Natural killer cell (primary cell): ENCODE results near the gene RAB11FIP5. TPM values are rescaled to one million over a fixed set of nuclear protein-coding genes. Genes with fewer than 3 reads are reported as not detected.

Experiments
- ATAC-seq, 3 donors: fragments of 150-1000 bp in 2 of 3; fragments of 200-7000 bp in 1 of 3; cut with Tn5 transposase; 1 replicate in 1 of 3; 2 replicates in 2 of 3; pipeline ENCODE4 v1.10.0; 2021; ENCODE audit warnings: mild to moderate bottlenecking in 2 of 3, moderate library complexity in 2 of 3
- DNase-seq, 2 donors: peaks; one replicate each; pipeline versions ENCODE4 v3.0.0 to v3.0.0-alpha.2; 2013 to 2021; ENCODE audit warnings: mixed read lengths in 1 of 2
- H3K27ac ChIP-seq: one replicate; pipeline ENCODE4 v1.5.1; 2013; ENCODE audit warnings: mild to moderate bottlenecking, low read length
- H3K27me3 ChIP-seq: one replicate; pipeline ENCODE4 v1.6.1; 2013; ENCODE audit warnings: low read length; ENCODE audit not compliant: control insufficient read depth, insufficient read depth
- H3K36me3 ChIP-seq: one replicate; pipeline ENCODE4 v1.6.1; 2013; ENCODE audit warnings: low read length; ENCODE audit not compliant: control insufficient read depth, insufficient read depth
- H3K4me1 ChIP-seq: one replicate; pipeline ENCODE4 v1.6.1; 2013; ENCODE audit warnings: low read length; ENCODE audit not compliant: control insufficient read depth, insufficient read depth
- H3K4me3 ChIP-seq: one replicate; pipeline ENCODE4 v1.5.1; 2013; ENCODE audit warnings: low read length
- H3K9me3 ChIP-seq: one replicate; pipeline ENCODE4 v1.6.1; 2013; ENCODE audit warnings: low read length; ENCODE audit not compliant: control insufficient read depth, insufficient read depth
- H3K27ac Mint-ChIP-seq, 2 donors: one replicate each; pipeline ENCODE4 v1.8.0; 2022; ENCODE audit warnings: mild to moderate bottlenecking in 2 of 2, mixed read lengths in 2 of 2, moderate library complexity in 1 of 2
- H3K27me3 Mint-ChIP-seq, 2 donors: one replicate each; pipeline ENCODE4 v1.8.0; 2022; ENCODE audit warnings: low read depth in 2 of 2, mixed read lengths in 2 of 2
- H3K36me3 Mint-ChIP-seq: one replicate; pipeline ENCODE4 v1.8.0; 2022; ENCODE audit warnings: mixed read lengths
- H3K4me1 Mint-ChIP-seq, 2 donors: one replicate each; pipeline ENCODE4 v1.8.0; 2022; ENCODE audit warnings: mixed read lengths in 2 of 2
- H3K4me3 Mint-ChIP-seq: one replicate; pipeline ENCODE4 v1.8.0; 2022; ENCODE audit warnings: mild to moderate bottlenecking, moderate library complexity, mixed read lengths
- H3K9me3 Mint-ChIP-seq, 2 donors: one replicate each; pipeline ENCODE4 v1.8.0; 2022; ENCODE audit warnings: mixed read lengths in 2 of 2
- CTCF ChIP-seq: fragments of 200-600 bp; IDR thresholded peaks from one replicate; pipeline ENCODE4 v1.8.0; 2022; ENCODE audit warnings: antibody characterized with exemption
- WGBS: methylation state at CpG from one replicate; pipeline ENCODE4 v1.1.7; 2013; ENCODE audit warnings: missing lambda C conversion rate; ENCODE audit not compliant: insufficient coverage; 5-methylcytosine and 5-hydroxymethylcytosine counted together
- intact Hi-C: fragments of 100-400 bp; cut with micrococcal nuclease; formaldehyde crosslinking; loops from one replicate; pipeline ENCODE4 v1.14.2; 2022
- total RNA-seq, 4 donors: library from RNA; stranded (reverse); fragments of 120-200 nt in 1 of 4; gene quantifications; one replicate each; pipeline versions ENCODE4 v1.2.3 to v1.2.4, GENCODE V29; 2013 to 2022

RAB11FIP5 gene
- total RNA-seq, 3 donors from 2014 or later (not counting 1 experiment from before 2014, with no cell fraction given): 4.9 to 15.9 (median 11.2) TPM

GRCh38 chr2:73087311-73087710, 25.4 kb downstream of the RAB11FIP5 start:
- H3K27ac Mint-ChIP-seq: no peak overlapping the region
- no peak overlapping the region for H3K27ac ChIP-seq
- no peaks in the 10 kb centered on the region for H3K36me3 Mint-ChIP-seq
- ATAC-seq: no peak
- peaks cover 0 to 6% of the 10 kb centered on the region in 2 donors for H3K4me1 Mint-ChIP-seq
- no peak for TF ChIP-seq CTCF
- H3K4me3 Mint-ChIP-seq: no peak overlapping the region
- no peak for DNase-seq
- no peaks in the 10 kb centered on the region for H3K27me3 ChIP-seq
- H3K27me3 Mint-ChIP-seq: peaks cover 0 to 2% of the 10 kb centered on the region in 2 donors
- H3K9me3 ChIP-seq: no peaks in the 10 kb centered on the region
- no peaks in the 10 kb centered on the region for H3K4me1 ChIP-seq
- H3K36me3 ChIP-seq: no peaks in the 10 kb centered on the region
- no peaks in the 10 kb centered on the region for H3K9me3 Mint-ChIP-seq
- no peak overlapping the region for H3K4me3 ChIP-seq
- 67% methylated on average over 3 of the region's 4 CpGs for WGBS
- intact Hi-C loops: no loop called here

- H3K27me3 Mint-ChIP-seq: peaks cover 0 to 2% of the 10 kb centered on the region in 2 donors
- H3K4me3 Mint-ChIP-seq: no peak overlapping the region
- Histone ChIP-seq H3K4me1 (no peaks in the 10 kb centered on the region), H3K27me3 (no peaks in the 10 kb centered on the region), H3K36me3 (no peaks in the 10 kb centered on the region), H3K27ac (no peak overlapping the region), H3K9me3 (no peaks in the 10 kb centered on the region), H3K4me3 (no peak overlapping the region)
- 20% methylated on average over 6 of the region's 6 CpGs for WGBS
- ATAC-seq (peak; percentile 88 to 100 (median 97)), DNase-seq (peak; percentile 74 to 86)
- intact Hi-C loops: loop anchor here (1.0 kb wide), 3 partner anchors 78 to 127 kb away; no protein-coding TSS in a partner anchor
- H3K27ac Mint-ChIP-seq: no peak overlapping the region
- H3K36me3 Mint-ChIP-seq: no peaks in the 10 kb centered on the region
- peak; percentile 83 for TF ChIP-seq CTCF
- no peaks in the 10 kb centered on the region for H3K9me3 Mint-ChIP-seq
- H3K4me1 Mint-ChIP-seq: peaks cover 0 to 6% of the 10 kb centered on the region in 2 donors
Measured at GRCh38 chr2:73085691-73086090, 27.1 kb downstream of the RAB11FIP5 start.

- no peaks in the 10 kb centered on the region for H3K36me3 Mint-ChIP-seq
- Histone ChIP-seq H3K27me3 (no peaks in the 10 kb centered on the region), H3K27ac (no peak overlapping the region), H3K9me3 (no peaks in the 10 kb centered on the region), H3K4me1 (no peaks in the 10 kb centered on the region), H3K36me3 (no peaks in the 10 kb centered on the region), H3K4me3 (no peak overlapping the region)
- 92% methylated on average over 2 of the region's 3 CpGs for WGBS
- intact Hi-C loops: loop anchor here (1.0 kb wide), 3 partner anchors 78 to 127 kb away; no protein-coding TSS in a partner anchor
- DNase-seq (no peak), ATAC-seq (no peak)
- H3K4me3 Mint-ChIP-seq: no peak overlapping the region
- H3K4me1 Mint-ChIP-seq: peaks cover 0 to 6% of the 10 kb centered on the region in 2 donors
- H3K27me3 Mint-ChIP-seq: peaks cover 0 to 2% of the 10 kb centered on the region in 2 donors
- TF ChIP-seq CTCF: no peak
- no peaks in the 10 kb centered on the region for H3K9me3 Mint-ChIP-seq
- H3K27ac Mint-ChIP-seq: no peak overlapping the region
Measured at GRCh38 chr2:73084971-73085370, 27.8 kb downstream of the RAB11FIP5 start.
